Measurements from ENCODE around the gene STAT2. TPM values are rescaled to one million over a fixed set of nuclear protein-coding genes. Genes with fewer than 3 reads are reported as not detected.
A peak's percentile ranks its signal among the peaks of the same experiment; 100 is the strongest.

STAT2 gene
- total and polyA plus RNA-seq, 9 of the 15 experiments (the other 6 are each of a cell fraction or from before 2014, with no cell fraction given), result 15.5 to 46.9 (median 40.1) TPM

GRCh38 chr12:56336361-56337167, 23.3 kb downstream of the STAT2 start (continued):
- TF ChIP-seq BRF2 (IDR thresholded peaks at IDR 0.05; ENCODE audit: borderline replicate concordance, insufficient read depth, insufficient read length) (no peak), U2AF1 (optimal IDR thresholded peaks at IDR 0.05; ENCODE audit: low read depth, low read length) (no peak), DLX4 (CRISPR knock-in tag; IDR thresholded peaks at IDR 0.05) (no peak), TCFL5 (CRISPR knock-in tag; conservative IDR thresholded peaks at IDR 0.05) (no peak), YBX1 (IDR thresholded peaks at IDR 0.05) (no peak), KDM1A (IDR thresholded peaks at IDR 0.05) (0 out of 4 replicates have a peak, but pooled peaks of 1 of the 2 experiments have one; percentile 32), ZNF121 (CRISPR knock-in tag; conservative IDR thresholded peaks at IDR 0.05) (no peak), THRAP3 (IDR thresholded peaks at IDR 0.05; ENCODE audit: borderline replicate concordance) (no peak), GTF3C2 (IDR thresholded peaks at IDR 0.05; ENCODE audit: borderline replicate concordance, extremely low read depth, insufficient read length) (no peak), CEBPB (tag; IDR thresholded peaks at IDR 0.05) (no peak), STAT5A (IDR thresholded peaks at IDR 0.05; ENCODE audit: borderline replicate concordance, low read length) (no peak), GMEB1 (CRISPR knock-in tag; IDR thresholded peaks at IDR 0.05) (no peak), ZC3H4 (CRISPR knock-in tag; IDR thresholded peaks at IDR 0.05; ENCODE audit: borderline replicate concordance) (no peak), NR4A1 (CRISPR knock-in tag; IDR thresholded peaks at IDR 0.05) (no peak), NR4A1 (tag; IDR thresholded peaks at IDR 0.05) (no peak; the same call in 1 of the 2 replicates), SRF (CRISPR knock-in tag; IDR thresholded peaks at IDR 0.05) (no peak; a peak in 1 of 4 replicates), PHB2 (IDR thresholded peaks at IDR 0.05; ENCODE audit: low read depth) (no peak), ESRRA (IDR thresholded peaks at IDR 0.05; ENCODE audit: borderline replicate concordance, low read depth) (peak; percentile 49; the same call in 1 of the 2 replicates), ZNF77 (CRISPR knock-in tag; IDR thresholded peaks at IDR 0.05) (no peak)

All from K562 (cell line).